ENCODE measurements around the gene TCF7L1. TPM values are rescaled to one million over a fixed set of nuclear protein-coding genes. Genes with fewer than 3 reads are reported as not detected.
"Not testable (repeated sequence)": the region's sequence is repeated elsewhere in the genome, so short reads cannot be mapped to it uniquely, and the experiment has no call there.

The TCF7L1 gene
- total RNA-seq, 1 experiment from 2014 or later = 2.8 TPM

GRCh38 chr2:85310330-85310729 is 177.1 kb downstream of the TCF7L1 start:
- TF ChIP-seq, protein P1, sequence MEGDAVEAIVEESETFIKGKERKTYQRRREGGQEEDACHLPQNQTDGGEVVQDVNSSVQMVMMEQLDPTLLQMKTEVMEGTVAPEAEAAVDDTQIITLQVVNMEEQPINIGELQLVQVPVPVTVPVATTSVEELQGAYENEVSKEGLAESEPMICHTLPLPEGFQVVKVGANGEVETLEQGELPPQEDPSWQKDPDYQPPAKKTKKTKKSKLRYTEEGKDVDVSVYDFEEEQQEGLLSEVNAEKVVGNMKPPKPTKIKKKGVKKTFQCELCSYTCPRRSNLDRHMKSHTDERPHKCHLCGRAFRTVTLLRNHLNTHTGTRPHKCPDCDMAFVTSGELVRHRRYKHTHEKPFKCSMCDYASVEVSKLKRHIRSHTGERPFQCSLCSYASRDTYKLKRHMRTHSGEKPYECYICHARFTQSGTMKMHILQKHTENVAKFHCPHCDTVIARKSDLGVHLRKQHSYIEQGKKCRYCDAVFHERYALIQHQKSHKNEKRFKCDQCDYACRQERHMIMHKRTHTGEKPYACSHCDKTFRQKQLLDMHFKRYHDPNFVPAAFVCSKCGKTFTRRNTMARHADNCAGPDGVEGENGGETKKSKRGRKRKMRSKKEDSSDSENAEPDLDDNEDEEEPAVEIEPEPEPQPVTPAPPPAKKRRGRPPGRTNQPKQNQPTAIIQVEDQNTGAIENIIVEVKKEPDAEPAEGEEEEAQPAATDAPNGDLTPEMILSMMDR (conservative IDR thresholded peaks at IDR 0.05) = no peak
- no peak for DNase-seq
- H3K79me2 ChIP-seq (ENCODE audit: low read depth) = no peaks in the 10 kb centered on the region
- intact Hi-C loops (cut with micrococcal nuclease; ENCODE audit: unreplicated experiment) = no loop called here
- H3K9me3 ChIP-seq (ENCODE audit: insufficient read depth, low read depth) = no peaks in the 10 kb centered on the region
- H3K27ac ChIP-seq = no peak overlapping the region
- H3K36me3 ChIP-seq (ENCODE audit: low read depth) = no peaks in the 10 kb centered on the region
- no peak overlapping the region for H3K4me2 ChIP-seq
- H3F3A ChIP-seq (ENCODE audit: insufficient read depth, low read depth) = peaks cover 19% of the 10 kb centered on the region; the same call in 1 of the 2 replicates
- no peaks in the 10 kb centered on the region for H3K9me2 ChIP-seq (ENCODE audit: insufficient read depth)
- ChIA-PET CTCF (no interaction called here), POLR2A (ENCODE audit: unreplicated experiment) (interaction anchor here (0.5 kb wide), 1 partner anchor 252 kb away, joined by 5 read pairs; no protein-coding TSS in a partner anchor)
- no TSS peak for BruUV-seq (replicated peaks)
- H3K27me3 ChIP-seq (ENCODE audit: insufficient read depth, low read depth) = no peaks in the 10 kb centered on the region
- no peaks in the 10 kb centered on the region for H3K4me1 ChIP-seq (replicated peaks; ENCODE audit: insufficient read depth)
- H4K20me1 ChIP-seq (ENCODE audit: insufficient read depth) = no peaks in the 10 kb centered on the region; the same call in none of the 2 replicates
- no peak overlapping the region for H2AFZ ChIP-seq
- H3K4me3 ChIP-seq = no peak overlapping the region

DNA sequence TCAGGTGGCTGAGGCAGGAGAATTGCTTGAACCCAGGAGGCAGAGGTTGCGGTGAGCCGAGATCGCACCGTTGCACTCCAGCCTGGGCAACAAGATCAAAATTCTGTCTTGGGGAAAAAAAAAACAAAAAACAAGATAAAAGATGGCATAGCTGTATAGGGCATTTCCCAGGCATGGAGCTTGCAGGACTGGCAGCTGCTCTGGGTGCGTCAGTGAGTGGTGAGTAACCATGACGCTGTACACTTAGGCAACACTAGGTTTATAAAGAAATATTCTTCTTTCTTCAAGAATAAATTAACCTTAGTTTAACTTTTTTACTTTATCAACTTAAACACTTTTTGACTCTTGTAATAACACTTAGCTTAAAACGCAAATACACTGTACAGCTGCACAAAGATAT is 179.2 kb downstream of the TCF7L1 start:
- no peaks in the 10 kb centered on the region for H3K9me2 ChIP-seq (ENCODE audit: insufficient read depth)
- DNase-seq = peak in 1 of 2 experiments; percentile 37
- ChIA-PET CTCF (interaction anchor here (0.6 kb wide), 1 partner anchor 366 kb away, joined by 3 read pairs; no protein-coding TSS in a partner anchor), POLR2A (ENCODE audit: unreplicated experiment) (interaction anchor here (0.6 to 0.7 kb wide), 4 partner anchors 53 to 323 kb away, joined by 3 to 11 read pairs (median 4); partner anchors contain the start of gene USP39)
- no peak overlapping the region for H3K4me3 ChIP-seq
- H3K36me3 ChIP-seq (ENCODE audit: low read depth) = no peaks in the 10 kb centered on the region
- peaks cover 19% of the 10 kb centered on the region; the same call in 1 of the 2 replicates for H3F3A ChIP-seq (ENCODE audit: insufficient read depth, low read depth)
- TF ChIP-seq, protein P1 (conservative IDR thresholded peaks at IDR 0.05) = no peak
- no peak for TF ChIP-seq EZH2 (IDR thresholded peaks at IDR 0.05; ENCODE audit: low read depth)
- no peaks in the 10 kb centered on the region for H3K79me2 ChIP-seq (ENCODE audit: low read depth)
- intact Hi-C loops (cut with micrococcal nuclease; ENCODE audit: unreplicated experiment) = no loop called here
- no peak overlapping the region for H3K4me2 ChIP-seq
- no peaks in the 10 kb centered on the region for H3K27me3 ChIP-seq (ENCODE audit: insufficient read depth, low read depth)
- no peaks in the 10 kb centered on the region; the same call in none of the 2 replicates for H4K20me1 ChIP-seq (ENCODE audit: insufficient read depth)
- no peak overlapping the region for H2AFZ ChIP-seq
- H3K9me3 ChIP-seq (ENCODE audit: insufficient read depth, low read depth) = no peaks in the 10 kb centered on the region
- no TSS peak for BruUV-seq (replicated peaks)
- H3K4me1 ChIP-seq (replicated peaks; ENCODE audit: insufficient read depth) = no peaks in the 10 kb centered on the region
- H3K27ac ChIP-seq = 0 out of 2 replicates have a peak overlapping the region, but pooled peaks have one; percentile 18

DNA sequence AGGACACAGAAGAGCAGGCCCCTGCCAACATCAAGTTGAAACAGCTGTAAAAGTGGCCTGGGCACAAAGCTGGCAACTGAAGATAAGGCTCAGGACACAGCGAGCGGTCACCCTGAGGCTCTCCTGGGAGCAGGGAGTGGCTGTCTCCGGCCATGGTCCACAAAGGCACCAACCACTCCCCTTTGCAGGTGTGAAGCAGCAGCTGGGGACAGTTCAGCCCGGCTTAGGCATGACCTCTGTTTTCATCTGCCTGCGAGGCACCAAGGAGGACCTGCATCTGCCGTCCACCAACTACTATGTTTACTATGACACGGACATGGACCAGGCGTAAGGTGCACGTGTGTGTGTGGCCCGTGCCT is 181.7 kb downstream of the TCF7L1 start:
- Histone ChIP-seq H3K36me3 (ENCODE audit: low read depth) (0 out of 2 replicates have a peak, but pooled peaks cover 1% of the 10 kb centered on the region), H3K4me3 (no peak overlapping the region), H3K27me3 (ENCODE audit: insufficient read depth, low read depth) (no peaks in the 10 kb centered on the region), H4K20me1 (ENCODE audit: insufficient read depth) (peaks cover 10% of the 10 kb centered on the region), H3K4me2 (no peak overlapping the region), H3K9me2 (ENCODE audit: insufficient read depth) (no peaks in the 10 kb centered on the region), H3K27ac (no peak overlapping the region), H3K4me1 (replicated peaks; ENCODE audit: insufficient read depth) (no peaks in the 10 kb centered on the region), H3K79me2 (ENCODE audit: low read depth) (no peaks in the 10 kb centered on the region), H3K9me3 (ENCODE audit: insufficient read depth, low read depth) (no peaks in the 10 kb centered on the region), H3F3A (ENCODE audit: insufficient read depth, low read depth) (peaks cover 19% of the 10 kb centered on the region), H2AFZ (no peak overlapping the region)
- ChIA-PET POLR2A (ENCODE audit: unreplicated experiment) (no interaction called here), CTCF (no interaction called here)
- DNase-seq = no peak
- no TSS peak for BruUV-seq (replicated peaks)
- TF ChIP-seq, protein P1 (conservative IDR thresholded peaks at IDR 0.05) = no peak
- no peak for TF ChIP-seq EZH2 (IDR thresholded peaks at IDR 0.05; ENCODE audit: low read depth)
- intact Hi-C loops (cut with micrococcal nuclease; ENCODE audit: unreplicated experiment) = no loop called here

DNA sequence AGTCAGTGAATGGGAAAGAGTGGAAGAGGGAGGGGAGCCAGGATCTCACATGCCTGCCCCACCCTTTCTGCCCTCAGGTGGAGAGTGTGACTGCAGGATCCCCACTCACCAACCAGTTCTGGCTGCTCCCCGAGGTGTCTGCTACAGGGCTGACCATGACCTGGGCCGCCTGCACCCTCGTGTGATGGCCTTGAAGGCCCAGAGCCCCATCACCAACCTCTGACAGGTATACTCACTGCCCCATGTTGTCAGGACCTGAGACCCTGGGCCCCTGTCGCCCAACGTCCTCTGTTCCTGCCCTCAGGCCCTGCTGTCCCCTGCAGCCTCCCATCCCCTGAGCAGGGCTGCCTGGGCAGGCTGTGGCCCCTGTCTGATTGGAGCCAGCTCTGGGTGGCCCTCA is 182.7 kb downstream of the TCF7L1 start:
- H3K4me3 ChIP-seq; H3K4me2 ChIP-seq; H3K4me1 ChIP-seq (replicated peaks; ENCODE audit: insufficient read depth); POLR2A ChIA-PET (ENCODE audit: unreplicated experiment); H3K27ac ChIP-seq; H3K9me2 ChIP-seq (ENCODE audit: insufficient read depth); H3K9me3 ChIP-seq (ENCODE audit: insufficient read depth, low read depth); DNase-seq; CTCF ChIA-PET; H3K27me3 ChIP-seq (ENCODE audit: insufficient read depth, low read depth); H3K79me2 ChIP-seq (ENCODE audit: low read depth); H3K36me3 ChIP-seq (ENCODE audit: low read depth); BruUV-seq (replicated peaks); intact Hi-C loops (cut with micrococcal nuclease; ENCODE audit: unreplicated experiment); H2AFZ ChIP-seq: not testable (repeated sequence)
- Histone ChIP-seq H3F3A (ENCODE audit: insufficient read depth, low read depth) (peaks cover 13% of the 10 kb centered on the region), H4K20me1 (ENCODE audit: insufficient read depth) (peaks cover 14% of the 10 kb centered on the region)
